ENCODE measurements around the gene PDE3A.

DNA sequence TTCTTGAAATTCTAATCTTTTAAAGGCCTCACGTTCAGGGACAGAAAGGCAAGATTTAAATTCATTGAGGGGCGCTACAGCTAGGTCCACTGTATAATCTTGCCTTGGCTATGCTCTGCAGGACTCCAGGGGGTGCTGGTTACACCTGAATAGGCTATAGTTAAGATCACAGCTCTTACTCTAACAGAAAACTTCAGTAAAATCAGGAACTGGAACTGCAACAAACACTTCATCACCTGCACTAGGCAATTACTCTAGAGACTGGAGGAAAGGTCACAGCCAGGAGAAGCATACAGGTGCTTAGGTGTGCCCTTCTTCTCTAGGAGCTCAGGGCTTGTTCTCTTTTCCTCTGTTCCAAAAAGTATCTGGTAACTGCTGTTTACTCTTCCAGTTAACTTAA, 347.7 kb downstream of the PDE3A start:
- TF ChIP-seq, protein P1, sequence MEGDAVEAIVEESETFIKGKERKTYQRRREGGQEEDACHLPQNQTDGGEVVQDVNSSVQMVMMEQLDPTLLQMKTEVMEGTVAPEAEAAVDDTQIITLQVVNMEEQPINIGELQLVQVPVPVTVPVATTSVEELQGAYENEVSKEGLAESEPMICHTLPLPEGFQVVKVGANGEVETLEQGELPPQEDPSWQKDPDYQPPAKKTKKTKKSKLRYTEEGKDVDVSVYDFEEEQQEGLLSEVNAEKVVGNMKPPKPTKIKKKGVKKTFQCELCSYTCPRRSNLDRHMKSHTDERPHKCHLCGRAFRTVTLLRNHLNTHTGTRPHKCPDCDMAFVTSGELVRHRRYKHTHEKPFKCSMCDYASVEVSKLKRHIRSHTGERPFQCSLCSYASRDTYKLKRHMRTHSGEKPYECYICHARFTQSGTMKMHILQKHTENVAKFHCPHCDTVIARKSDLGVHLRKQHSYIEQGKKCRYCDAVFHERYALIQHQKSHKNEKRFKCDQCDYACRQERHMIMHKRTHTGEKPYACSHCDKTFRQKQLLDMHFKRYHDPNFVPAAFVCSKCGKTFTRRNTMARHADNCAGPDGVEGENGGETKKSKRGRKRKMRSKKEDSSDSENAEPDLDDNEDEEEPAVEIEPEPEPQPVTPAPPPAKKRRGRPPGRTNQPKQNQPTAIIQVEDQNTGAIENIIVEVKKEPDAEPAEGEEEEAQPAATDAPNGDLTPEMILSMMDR (IDR thresholded peaks at IDR 0.05): no peak
- TF ChIP-seq POLR2A (IDR thresholded peaks at IDR 0.05) (no peak), POLR2AphosphoS5 (IDR thresholded peaks at IDR 0.05) (no peak)

All from breast epithelium (tissue), 3 donors.